RCC 7860 (cell line): ENCODE data around the gene PRIM2.
"Not testable (repeated sequence)": the region's sequence is repeated elsewhere in the genome, so short reads cannot be mapped to it uniquely, and the experiment has no call there.

ENCODE experiments used
- DNase-seq: peaks from one replicate; pipeline ENCODE4 v3.0.0-alpha.2; 2015; ENCODE audit warnings: low spot score
- FAIRE-seq: peaks from 2 replicates; lab custom pipeline; 2012; peaks lifted over from hg19 to GRCh38; lab: Jason Lieb, UNC

PRIM2 gene

GRCh38 chr6:57307850-57308249 lies 9.6 kb upstream of the PRIM2 start:
- DNase-seq (no peak), FAIRE-seq (no peak)

GRCh38 chr6:57308755-57309154 lies 8.7 kb upstream of the PRIM2 start:
- FAIRE-seq, DNase-seq: not testable (repeated sequence)

- FAIRE-seq, DNase-seq: not testable (repeated sequence)
Observed at GRCh38 chr6:57310095-57310816, 7.2 kb upstream of the PRIM2 start.

GRCh38 chr6:57310817-57311157 lies 6.6 kb upstream of the PRIM2 start:
- FAIRE-seq, result no peak
- no peak for DNase-seq

GRCh38 chr6:57311300-57312003 lies 6.0 kb upstream of the PRIM2 start:
- not testable (repeated sequence) for FAIRE-seq, DNase-seq

- FAIRE-seq (no peak), DNase-seq (no peak)
Observed at GRCh38 chr6:57312004-57312345, 5.5 kb upstream of the PRIM2 start.

GRCh38 chr6:57313009-57313408 lies 4.4 kb upstream of the PRIM2 start:
- FAIRE-seq (no peak), DNase-seq (no peak)

- DNase-seq (peak; percentile 96), FAIRE-seq (peak; percentile 91)
Observed at GRCh38 chr6:57313711-57314471, 3.5 kb upstream of the PRIM2 start.

- DNase-seq (no peak), FAIRE-seq (no peak)
Observed at GRCh38 chr6:57315111-57315510, 2.3 kb upstream of the PRIM2 start.

GRCh38 chr6:57315851-57316250 lies 1.6 kb upstream of the PRIM2 start:
- FAIRE-seq, result no peak
- no peak for DNase-seq

GRCh38 chr6:57316581-57317059 lies 810 bp upstream of the PRIM2 start:
- DNase-seq (peak; percentile 83), FAIRE-seq (peak; percentile 62)

GRCh38 chr6:57324538-57324937 lies 7.1 kb downstream of the PRIM2 start:
- DNase-seq (peak; percentile 28), FAIRE-seq (peak; percentile 58)

GRCh38 chr6:57327311-57327710 lies 9.9 kb downstream of the PRIM2 start:
- no peak for FAIRE-seq
- DNase-seq, result no peak

- no peak for FAIRE-seq
- no peak for DNase-seq
Observed at GRCh38 chr6:57328074-57328473, 10.6 kb downstream of the PRIM2 start.

GRCh38 chr6:57329933-57330332 lies 12.5 kb downstream of the PRIM2 start:
- DNase-seq (no peak), FAIRE-seq (no peak)

GRCh38 chr6:57342148-57342669 lies 24.8 kb downstream of the PRIM2 start:
- FAIRE-seq (no peak), DNase-seq (no peak)

- not testable (repeated sequence) for FAIRE-seq, DNase-seq
Observed at GRCh38 chr6:57343342-57343741, 25.9 kb downstream of the PRIM2 start.

- not testable (repeated sequence) for DNase-seq, FAIRE-seq
Observed at GRCh38 chr6:57346715-57347114, 29.3 kb downstream of the PRIM2 start.

- not testable (repeated sequence) for DNase-seq, FAIRE-seq
Observed at GRCh38 chr6:57347597-57347996, 30.2 kb downstream of the PRIM2 start.

- not testable (repeated sequence) for DNase-seq, FAIRE-seq
Observed at GRCh38 chr6:57350443-57350842, 33.0 kb downstream of the PRIM2 start.

- not testable (repeated sequence) for DNase-seq, FAIRE-seq
Observed at GRCh38 chr6:57352596-57352995, 35.2 kb downstream of the PRIM2 start.
